Gastrocnemius medialis (tissue), 4 donors: ENCODE results near the gene ALPL.

Experiments used
- POLR2A ChIP-seq, 2 donors: fragments of 450-650 bp; IDR thresholded peaks; one replicate each; pipeline ENCODE4 v1.6.1; 2017; ENCODE audit warnings: antibody characterized with exemption in 2 of 2, mild to moderate bottlenecking in 2 of 2, moderate library complexity in 2 of 2
- TF ChIP-seq, protein P1 (sequence below), 5 experiments: fragments of 450-650 bp in 3 of 5; fragments of 200-600 bp in 2 of 5; sonication (generic) in 2 of 5; IDR thresholded peaks in 4 of 5; conservative IDR thresholded peaks in 1 of 5; 1 replicate in 4 of 5; 2 replicates in 1 of 5; pipeline ENCODE4 v1.5.1; 2016 to 2019; ENCODE audit warnings: antibody characterized with exemption in 5 of 5, mild to moderate bottlenecking in 3 of 5, moderate library complexity in 3 of 5

DNA sequence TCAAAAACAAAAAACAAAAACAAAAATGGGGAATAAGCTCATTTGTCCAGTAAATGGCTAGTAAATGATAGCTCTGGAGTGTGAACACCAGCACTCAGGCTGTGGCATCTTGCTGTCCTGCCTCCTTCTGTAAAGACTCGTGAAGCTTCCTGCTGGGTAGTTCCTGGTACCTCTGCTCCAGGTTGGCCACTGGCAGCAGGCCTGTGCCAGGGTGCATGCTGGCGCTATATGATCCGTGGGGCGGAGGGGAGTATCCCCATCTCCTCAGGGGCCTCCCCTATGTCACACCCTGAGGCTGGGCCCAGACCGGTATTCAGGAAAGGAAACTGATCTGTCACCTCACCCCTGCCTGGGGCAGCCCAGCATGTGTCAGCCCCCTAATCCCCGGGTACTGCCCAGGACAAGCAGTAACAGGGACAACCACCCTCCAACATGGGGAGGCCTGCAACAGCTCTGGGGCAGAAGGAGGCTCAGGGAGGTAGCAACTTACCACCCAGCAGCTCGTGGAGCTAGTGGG lies 14.1 kb downstream of the ALPL start:
- TF ChIP-seq, protein P1, sequence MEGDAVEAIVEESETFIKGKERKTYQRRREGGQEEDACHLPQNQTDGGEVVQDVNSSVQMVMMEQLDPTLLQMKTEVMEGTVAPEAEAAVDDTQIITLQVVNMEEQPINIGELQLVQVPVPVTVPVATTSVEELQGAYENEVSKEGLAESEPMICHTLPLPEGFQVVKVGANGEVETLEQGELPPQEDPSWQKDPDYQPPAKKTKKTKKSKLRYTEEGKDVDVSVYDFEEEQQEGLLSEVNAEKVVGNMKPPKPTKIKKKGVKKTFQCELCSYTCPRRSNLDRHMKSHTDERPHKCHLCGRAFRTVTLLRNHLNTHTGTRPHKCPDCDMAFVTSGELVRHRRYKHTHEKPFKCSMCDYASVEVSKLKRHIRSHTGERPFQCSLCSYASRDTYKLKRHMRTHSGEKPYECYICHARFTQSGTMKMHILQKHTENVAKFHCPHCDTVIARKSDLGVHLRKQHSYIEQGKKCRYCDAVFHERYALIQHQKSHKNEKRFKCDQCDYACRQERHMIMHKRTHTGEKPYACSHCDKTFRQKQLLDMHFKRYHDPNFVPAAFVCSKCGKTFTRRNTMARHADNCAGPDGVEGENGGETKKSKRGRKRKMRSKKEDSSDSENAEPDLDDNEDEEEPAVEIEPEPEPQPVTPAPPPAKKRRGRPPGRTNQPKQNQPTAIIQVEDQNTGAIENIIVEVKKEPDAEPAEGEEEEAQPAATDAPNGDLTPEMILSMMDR (IDR thresholded peaks at IDR 0.05 in 4 of 5, conservative IDR thresholded peaks at IDR 0.05 in 1 of 5), result no peak
- TF ChIP-seq POLR2A (IDR thresholded peaks at IDR 0.05), result no peak
